ENCODE measurements around the gene RAX2.

Gene RAX2

DNA sequence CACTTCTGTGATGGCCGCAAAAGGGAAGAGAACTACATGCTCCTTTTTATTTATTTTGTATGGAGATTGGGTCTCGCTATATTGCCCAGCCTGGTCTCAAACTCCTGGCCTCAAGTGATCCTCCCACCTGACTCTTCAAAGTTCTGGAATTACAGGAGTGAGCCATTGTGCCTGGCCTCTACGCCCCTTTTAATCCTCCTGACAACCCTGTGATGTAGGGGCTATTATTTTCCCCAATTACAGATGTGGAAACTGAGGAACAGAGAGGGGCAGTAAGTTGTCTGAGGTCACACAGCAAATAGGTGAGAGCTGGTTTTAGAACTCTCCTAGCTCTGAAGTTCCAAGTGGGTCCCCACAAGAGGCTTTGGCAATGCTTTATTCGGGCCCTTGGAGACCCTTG is 52.2 kb downstream of the RAX2 start:
- FAIRE-seq (no peak), DNase-seq (ENCODE audit: insufficient read length) (no peak)
- TF ChIP-seq POLR2AphosphoS5 (IDR thresholded peaks at IDR 0.05; ENCODE audit: low read depth, low read length) (no peak), POLR2A (IDR thresholded peaks at IDR 0.05; ENCODE audit: low read depth, low read length) (no peak), TAF1 (IDR thresholded peaks at IDR 0.05; ENCODE audit: borderline replicate concordance, low read depth, low read length) (no peak)
